HepG2 (cell line): Measurements from ENCODE around the gene PLXDC2. TPM values are rescaled to one million over a fixed set of nuclear protein-coding genes. Genes with fewer than 3 reads are reported as not detected.

ENCODE experiments used
- ATAC-seq: fragments of 200-7000 bp; cut with Tn5 transposase; 3 replicates; pipeline ENCODE4 v1.9.1; 2020; ENCODE audit warnings: mild to moderate bottlenecking, moderate library complexity
- BruUV-seq: library from RNA; stranded (reverse); fragments of 400-500 nt; replicated peaks from 2 replicates; lab custom pipeline; 2021; lab: Mats Ljungman, UMichigan
- CTCF ChIA-PET: fragments of 300-600 bp; formaldehyde crosslinking; extraction: SDS; loops from one replicate; lab custom pipeline; 2021; ENCODE audit warnings: low total read pairs, inconsistent platforms, low intra/inter-chr PET ratio; lab: Yijun Ruan, JAX
- POLR2A ChIA-PET: fragments of 350-600 bp; sonication (Branson Sonifier 250); formaldehyde crosslinking; loops from one replicate; lab custom pipeline; 2020; ENCODE audit warnings: antibody characterized with exemption, inconsistent platforms; lab: Yijun Ruan, JAX
- DNase-seq: peaks from one replicate; pipeline ENCODE4 v3.0.0-alpha.2; 2015; ENCODE audit warnings: low spot score
- FAIRE-seq: peaks from 3 replicates; lab custom pipeline; 2011; peaks lifted over from hg19 to GRCh38; lab: Jason Lieb, UNC
- H2AFZ ChIP-seq: one replicate; pipeline ENCODE4 v1.6.1; 2011; ENCODE audit warnings: low read length, inconsistent platforms
- H3K27ac ChIP-seq: fragments of 300-600 bp; 3 replicates; pipeline ENCODE4 v1.8.0; 2011; ENCODE audit warnings: mixed run types, mild to moderate bottlenecking, mixed read lengths, low read length, inconsistent platforms; ENCODE audit not compliant: insufficient read depth; ENCODE audit errors: extremely low read length
- H3K27me3 ChIP-seq, 2 experiments: fragments of 200-600 bp in 1 of 2; 2 replicates in 1 of 2; 3 replicates in 1 of 2; pipeline versions ENCODE4 v1.6.0 to v1.8.0; 2011; ENCODE audit warnings: low read length in 2 of 2, mild to moderate bottlenecking in 2 of 2, moderate library complexity in 2 of 2, inconsistent platforms in 1 of 2; ENCODE audit not compliant: insufficient read depth in 2 of 2, control insufficient read depth in 1 of 2
- H3K36me3 ChIP-seq, 2 experiments: fragments of 200-600 bp in 1 of 2; replicated peaks in 1 of 2; 2 replicates in 1 of 2; 3 replicates in 1 of 2; pipeline versions ENCODE4 v1.5.1 to v1.8.0; 2011; ENCODE audit warnings: low read length in 2 of 2, inconsistent platforms in 1 of 2; ENCODE audit not compliant: insufficient read depth in 2 of 2, control insufficient read depth in 1 of 2
- H3K4me1 ChIP-seq: 2 replicates; pipeline ENCODE4 v1.5.1; 2012; ENCODE audit warnings: low read length, inconsistent platforms; ENCODE audit not compliant: insufficient read depth
- H3K4me2 ChIP-seq: 2 replicates; pipeline ENCODE4 v1.6.0; 2011; ENCODE audit warnings: low read depth, low read length, inconsistent platforms
- H3K4me3 ChIP-seq, 3 experiments: fragments of 200-600 bp in 1 of 3; sonication (generic), shearing (Covaris generic) in 1 of 3; replicated peaks in 1 of 3; 2 replicates each; pipeline ENCODE4 v1.5.1; 2011 to 2016; ENCODE audit warnings: low read length in 3 of 3, inconsistent platforms in 2 of 3, low read depth in 2 of 3, mild to moderate bottlenecking in 2 of 3, control low read depth in 1 of 3, mixed read lengths in 1 of 3; ENCODE audit not compliant: insufficient read depth in 1 of 3
- H3K79me2 ChIP-seq: one replicate; pipeline ENCODE4 v1.6.1; 2011; ENCODE audit warnings: low read length, inconsistent platforms; ENCODE audit not compliant: insufficient read depth
- H3K9ac ChIP-seq: 2 replicates; pipeline ENCODE4 v1.6.0; 2011; ENCODE audit warnings: mild to moderate bottlenecking, low read depth, low read length, inconsistent platforms; ENCODE audit not compliant: insufficient read depth
- H3K9me3 ChIP-seq: 2 replicates; pipeline ENCODE4 v1.5.1; 2012; ENCODE audit warnings: mild to moderate bottlenecking, low read length
- H4K20me1 ChIP-seq: 2 replicates; pipeline ENCODE4 v1.6.0; 2011; ENCODE audit warnings: inconsistent platforms, mild to moderate bottlenecking, low read length, moderate library complexity; ENCODE audit not compliant: insufficient read depth
- EZH2 ChIP-seq: conservative IDR thresholded peaks from 2 replicates; pipeline ENCODE4 v1.6.1; 2012; ENCODE audit warnings: mild to moderate bottlenecking, low read depth, low read length, moderate library complexity
- HIVEP1 ChIP-seq: sonication (generic); formaldehyde crosslinking; IDR thresholded peaks from 2 replicates; pipeline ENCODE4 v1.4.0; 2020; ENCODE audit warnings: mild to moderate bottlenecking, missing genetic modification reagents
- MED1 ChIP-seq: sonication (generic); formaldehyde crosslinking; IDR thresholded peaks from 2 replicates; pipeline ENCODE4 v1.4.0; 2020; ENCODE audit warnings: missing genetic modification reagents
- PHF20 ChIP-seq: sonication (generic); formaldehyde crosslinking; IDR thresholded peaks from 2 replicates; pipeline ENCODE4 v1.5.0; 2020; ENCODE audit warnings: mild to moderate bottlenecking, missing genetic modification reagents
- SOX6 ChIP-seq, 2 experiments: fragments of 450-650 bp in 1 of 2; sonication (generic) in 1 of 2; formaldehyde crosslinking in 1 of 2; IDR thresholded peaks; 2 replicates each; pipeline versions ENCODE4 v1.4.0 to v1.6.1; 2017 to 2020; ENCODE audit warnings: antibody characterized with exemption in 1 of 2, mild to moderate bottlenecking in 1 of 2, missing genetic modification reagents in 1 of 2
- SSRP1 ChIP-seq: IDR thresholded peaks from 2 replicates; pipeline ENCODE4 v1.6.1; 2016; ENCODE audit warnings: control low read depth
- ZFP82 ChIP-seq: sonication (generic); formaldehyde crosslinking; IDR thresholded peaks from 2 replicates; pipeline ENCODE4 v1.5.1; 2020; ENCODE audit warnings: mild to moderate bottlenecking, missing genetic modification reagents, borderline replicate concordance
- ZNF567 ChIP-seq: sonication (generic); formaldehyde crosslinking; IDR thresholded peaks from 2 replicates; pipeline ENCODE4 v1.8.1; 2023; ENCODE audit warnings: mild to moderate bottlenecking, missing genetic modification reagents, borderline replicate concordance
- ZNF891 ChIP-seq: sonication (generic); formaldehyde crosslinking; IDR thresholded peaks from 2 replicates; pipeline ENCODE4 v1.5.0; 2020; ENCODE audit warnings: mild to moderate bottlenecking, missing genetic modification reagents
- WGBS: methylation state at CpG from one replicate; pipeline ENCODE4 v1.1.6; 2017; ENCODE audit warnings: low lambda C conversion rate; 5-methylcytosine and 5-hydroxymethylcytosine counted together
- in situ Hi-C: cut with HindIII; loops from 2 replicates; pipeline ENCODE4 v1.10.0; 2017; ENCODE audit warnings: low pct_unique_long_range_greater_than_20kb; ENCODE audit not compliant: extremely low pct_ligation_motif_present
- intact Hi-C: fragments of 100-400 bp; cut with micrococcal nuclease; formaldehyde crosslinking; loops from one replicate; pipeline ENCODE4 v1.10.0; 2022; ENCODE audit not compliant: unreplicated experiment
- polyA plus RNA-seq, 8 experiments: library from polyadenylated mRNA; depleted of rRNA in 3 of 8; stranded (reverse) in 7 of 8; unstranded in 1 of 8; fragments of >200 nt; fragmentation: Illumina TruSeq in 4 of 8; extraction: Trizol in 4 of 8; gene quantifications; 2 replicates each; pipeline versions ENCODE4 v1.2.1 to v1.2.3, GENCODE V29; 2011 to 2016; ENCODE audit warnings: low read depth in 4 of 8, missing spikeins in 1 of 8, mixed read lengths in 1 of 8; ENCODE audit not compliant: insufficient read depth in 1 of 8
- total RNA-seq, 5 experiments: library from RNA; depleted of rRNA; stranded (reverse); fragments of >200 nt; fragmentation: Illumina TruSeq; extraction: Trizol; gene quantifications; 2 replicates each; pipeline ENCODE4 v1.2.3, GENCODE V29; 2016; ENCODE audit warnings: low read depth in 1 of 5
- TF ChIP-seq, protein P1 (sequence below), 2 experiments: IDR thresholded peaks; 2 replicates each; pipeline ENCODE4 v1.6.1; 2011 to 2012; ENCODE audit warnings: low read length in 2 of 2, borderline replicate concordance in 1 of 2, low read depth in 1 of 2, mild to moderate bottlenecking in 1 of 2, moderate library complexity in 1 of 2
- TF ChIP-seq, protein P2 (sequence below): sonication (generic); formaldehyde crosslinking; IDR thresholded peaks from 2 replicates; pipeline ENCODE4; 2020; ENCODE audit warnings: missing genetic modification reagents, mild to moderate bottlenecking, borderline replicate concordance

PLXDC2 gene
- total and polyA plus RNA-seq, 2 of the 13 experiments (the other 11 are each of a cell fraction or from before 2014, with no cell fraction given), result 2.1 to 2.4 TPM

DNA sequence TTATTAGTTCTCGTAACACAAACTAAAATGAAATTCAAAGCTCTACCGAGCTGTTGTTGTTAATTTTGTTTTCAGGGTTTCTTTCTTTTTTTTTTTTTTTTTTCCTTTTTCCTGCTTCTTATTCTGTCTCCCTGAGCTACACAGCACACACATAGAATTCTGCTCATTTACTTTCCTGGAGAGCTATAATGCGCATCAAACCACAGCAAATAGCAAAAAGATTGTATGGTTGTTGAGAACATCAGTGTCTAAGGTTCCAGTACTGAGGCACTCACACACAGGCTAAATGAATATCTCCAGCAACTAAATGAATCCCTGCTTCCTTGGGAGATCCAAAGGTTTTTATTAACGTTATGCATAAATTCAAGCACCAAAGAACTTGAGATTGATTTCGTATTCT, 418.3 kb downstream of the PLXDC2 start:
- no peaks in the 10 kb centered on the region for H3K79me2 ChIP-seq
- POLR2A ChIA-PET, result no interaction called here
- FAIRE-seq, result no peak
- WGBS, result 50% methylated on average over 5 of the region's 5 CpGs
- no peak for TF ChIP-seq MED1 (CRISPR knock-in tag)
- TF ChIP-seq, protein P1, sequence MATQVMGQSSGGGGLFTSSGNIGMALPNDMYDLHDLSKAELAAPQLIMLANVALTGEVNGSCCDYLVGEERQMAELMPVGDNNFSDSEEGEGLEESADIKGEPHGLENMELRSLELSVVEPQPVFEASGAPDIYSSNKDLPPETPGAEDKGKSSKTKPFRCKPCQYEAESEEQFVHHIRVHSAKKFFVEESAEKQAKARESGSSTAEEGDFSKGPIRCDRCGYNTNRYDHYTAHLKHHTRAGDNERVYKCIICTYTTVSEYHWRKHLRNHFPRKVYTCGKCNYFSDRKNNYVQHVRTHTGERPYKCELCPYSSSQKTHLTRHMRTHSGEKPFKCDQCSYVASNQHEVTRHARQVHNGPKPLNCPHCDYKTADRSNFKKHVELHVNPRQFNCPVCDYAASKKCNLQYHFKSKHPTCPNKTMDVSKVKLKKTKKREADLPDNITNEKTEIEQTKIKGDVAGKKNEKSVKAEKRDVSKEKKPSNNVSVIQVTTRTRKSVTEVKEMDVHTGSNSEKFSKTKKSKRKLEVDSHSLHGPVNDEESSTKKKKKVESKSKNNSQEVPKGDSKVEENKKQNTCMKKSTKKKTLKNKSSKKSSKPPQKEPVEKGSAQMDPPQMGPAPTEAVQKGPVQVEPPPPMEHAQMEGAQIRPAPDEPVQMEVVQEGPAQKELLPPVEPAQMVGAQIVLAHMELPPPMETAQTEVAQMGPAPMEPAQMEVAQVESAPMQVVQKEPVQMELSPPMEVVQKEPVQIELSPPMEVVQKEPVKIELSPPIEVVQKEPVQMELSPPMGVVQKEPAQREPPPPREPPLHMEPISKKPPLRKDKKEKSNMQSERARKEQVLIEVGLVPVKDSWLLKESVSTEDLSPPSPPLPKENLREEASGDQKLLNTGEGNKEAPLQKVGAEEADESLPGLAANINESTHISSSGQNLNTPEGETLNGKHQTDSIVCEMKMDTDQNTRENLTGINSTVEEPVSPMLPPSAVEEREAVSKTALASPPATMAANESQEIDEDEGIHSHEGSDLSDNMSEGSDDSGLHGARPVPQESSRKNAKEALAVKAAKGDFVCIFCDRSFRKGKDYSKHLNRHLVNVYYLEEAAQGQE (IDR thresholded peaks at IDR 0.05; ENCODE audit: borderline replicate concordance in 1 of 2, low read depth in 1 of 2, low read length in 2 of 2), result no peak
- no peak for TF ChIP-seq ZNF567 (CRISPR knock-in tag)
- TF ChIP-seq PHF20, result no peak
- no peak for TF ChIP-seq SOX6 (IDR thresholded peaks at IDR 0.05)
- no peak for TF ChIP-seq SOX6 (CRISPR knock-in tag; IDR thresholded peaks at IDR 0.05)
- TF ChIP-seq HIVEP1 (CRISPR knock-in tag), result no peak
- TF ChIP-seq, protein P2, sequence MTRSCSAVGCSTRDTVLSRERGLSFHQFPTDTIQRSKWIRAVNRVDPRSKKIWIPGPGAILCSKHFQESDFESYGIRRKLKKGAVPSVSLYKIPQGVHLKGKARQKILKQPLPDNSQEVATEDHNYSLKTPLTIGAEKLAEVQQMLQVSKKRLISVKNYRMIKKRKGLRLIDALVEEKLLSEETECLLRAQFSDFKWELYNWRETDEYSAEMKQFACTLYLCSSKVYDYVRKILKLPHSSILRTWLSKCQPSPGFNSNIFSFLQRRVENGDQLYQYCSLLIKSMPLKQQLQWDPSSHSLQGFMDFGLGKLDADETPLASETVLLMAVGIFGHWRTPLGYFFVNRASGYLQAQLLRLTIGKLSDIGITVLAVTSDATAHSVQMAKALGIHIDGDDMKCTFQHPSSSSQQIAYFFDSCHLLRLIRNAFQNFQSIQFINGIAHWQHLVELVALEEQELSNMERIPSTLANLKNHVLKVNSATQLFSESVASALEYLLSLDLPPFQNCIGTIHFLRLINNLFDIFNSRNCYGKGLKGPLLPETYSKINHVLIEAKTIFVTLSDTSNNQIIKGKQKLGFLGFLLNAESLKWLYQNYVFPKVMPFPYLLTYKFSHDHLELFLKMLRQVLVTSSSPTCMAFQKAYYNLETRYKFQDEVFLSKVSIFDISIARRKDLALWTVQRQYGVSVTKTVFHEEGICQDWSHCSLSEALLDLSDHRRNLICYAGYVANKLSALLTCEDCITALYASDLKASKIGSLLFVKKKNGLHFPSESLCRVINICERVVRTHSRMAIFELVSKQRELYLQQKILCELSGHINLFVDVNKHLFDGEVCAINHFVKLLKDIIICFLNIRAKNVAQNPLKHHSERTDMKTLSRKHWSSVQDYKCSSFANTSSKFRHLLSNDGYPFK (CRISPR knock-in tag), result no peak
- no peak for TF ChIP-seq ZNF891 (CRISPR knock-in tag)
- no peak for TF ChIP-seq ZFP82
- no peak for TF ChIP-seq EZH2
- TF ChIP-seq SSRP1 (CRISPR knock-in tag), result no peak
- TF ChIP-seq, all 625 proteins: peak for 0
- ATAC-seq (no peak), DNase-seq (no peak)
- Histone ChIP-seq H3K9ac (no peak overlapping the region), H3K27ac (no peak overlapping the region), H2AFZ (no peak overlapping the region), H3K4me2 (no peak overlapping the region), H4K20me1 (no peaks in the 10 kb centered on the region), H3K9me3 (no peaks in the 10 kb centered on the region), H3K4me3 (no peak overlapping the region), H3K36me3 (no peaks in the 10 kb centered on the region; a peak in 1 of 5 replicates), H3K27me3 (no peaks in the 10 kb centered on the region), H3K4me1 (no peaks in the 10 kb centered on the region)
- BruUV-seq, result no TSS peak
- CTCF ChIA-PET, result no interaction called here
- intact Hi-C loops, result no loop called here
- in situ Hi-C loops, result no loop called here
